GM13976 (cell line): Measurements from ENCODE around the gene PIGX.

ENCODE experiments used
- DNase-seq: peaks from one replicate; pipeline ENCODE4 v3.0.0; 2012; ENCODE audit warnings: low spot score
- CTCF ChIP-seq: IDR thresholded peaks from 2 replicates; pipeline ENCODE4 v1.5.1; 2012; ENCODE audit warnings: borderline replicate concordance, mild to moderate bottlenecking; ENCODE audit not compliant: insufficient read depth; ENCODE audit errors: extremely low read depth, missing control alignments, control extremely low read depth
- in situ Hi-C: fragments of 300-500 bp; cut with MboI; formaldehyde crosslinking; loops from one replicate; pipeline ENCODE4 v1.12.0; 2022; ENCODE audit warnings: low sequenced_read_pairs, mixed read lengths, inconsistent platforms; ENCODE audit not compliant: unreplicated experiment

The PIGX gene

DNA sequence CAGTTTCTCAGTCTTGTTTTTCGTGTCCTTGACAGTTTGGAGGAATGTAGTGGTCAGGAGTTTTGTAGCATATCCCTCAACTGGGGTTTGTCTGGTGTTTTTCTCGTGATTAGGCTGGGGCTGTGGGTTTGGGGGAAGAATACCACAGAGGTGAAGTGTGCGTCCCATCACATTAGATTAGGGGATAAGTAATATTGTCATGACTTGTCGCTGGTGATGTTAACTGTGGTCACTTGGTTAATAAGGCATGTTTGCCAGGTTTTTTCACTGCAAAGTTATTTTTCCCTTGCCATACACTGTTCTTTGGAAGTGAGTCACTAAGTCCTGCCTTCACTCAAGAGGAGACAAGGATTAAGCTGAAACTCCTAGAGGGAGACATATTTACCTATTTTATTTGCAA, 66.6 kb downstream of the PIGX start:
- DNase-seq, result no peak
- in situ Hi-C loops, result no loop called here
- no peak for TF ChIP-seq CTCF

DNA sequence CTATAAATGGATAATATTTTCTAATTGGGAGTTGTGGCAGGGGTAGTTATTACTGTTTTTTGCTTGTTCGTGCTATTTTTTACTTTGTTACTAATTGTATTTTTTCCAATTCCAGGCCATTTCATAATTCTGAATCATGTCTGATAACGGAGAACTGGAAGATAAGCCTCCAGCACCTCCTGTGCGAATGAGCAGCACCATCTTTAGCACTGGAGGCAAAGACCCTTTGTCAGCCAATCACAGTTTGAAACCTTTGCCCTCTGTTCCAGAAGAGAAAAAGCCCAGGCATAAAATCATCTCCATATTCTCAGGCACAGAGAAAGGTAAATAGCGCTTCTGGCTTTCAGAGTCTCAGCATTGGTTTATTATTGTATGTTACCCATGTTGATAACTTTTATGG, 70.3 kb downstream of the PIGX start:
- in situ Hi-C loops, result no loop called here
- no peak for DNase-seq
- TF ChIP-seq CTCF, result no peak
